Stromal cell of bone marrow (primary cell): ENCODE measurements around the gene ZRSR2.
A peak's percentile ranks its signal among the peaks of the same experiment; 100 is the strongest.
"Not testable (repeated sequence)": the region's sequence is repeated elsewhere in the genome, so short reads cannot be mapped to it uniquely, and the experiment has no call there.

ENCODE experiments used
- DNase-seq: peaks from one replicate; pipeline ENCODE4 v3.0.0-alpha.2; 2012; ENCODE audit warnings: low read depth

Gene ZRSR2

GRCh38 chrX:15789979-15790768 lies at the start of gene ZRSR2:
Gene ZRSR2, plus strand, starts transcription at chrX:15790484. Its CDS starts 12 bp downstream, at chrX:15790496.
- peak; percentile 60 for DNase-seq

GRCh38 chrX:15744181-15744867 lies 46.0 kb upstream of the ZRSR2 start:
- DNase-seq: no peak

- no peak for DNase-seq
Measured at GRCh38 chrX:15745179-15745578, 45.1 kb upstream of the ZRSR2 start.

GRCh38 chrX:15746651-15747050 lies 43.6 kb upstream of the ZRSR2 start:
- DNase-seq: not testable (repeated sequence)

- DNase-seq: no peak
Measured at GRCh38 chrX:15747626-15748173, 42.6 kb upstream of the ZRSR2 start.

GRCh38 chrX:15748841-15749240 lies 41.4 kb upstream of the ZRSR2 start:
- DNase-seq: no peak

- peak; percentile 14 for DNase-seq
Measured at GRCh38 chrX:15749642-15750610, 40.4 kb upstream of the ZRSR2 start.

GRCh38 chrX:15750611-15751154 lies 39.6 kb upstream of the ZRSR2 start:
- DNase-seq: no peak

- peak; percentile 50 for DNase-seq
Measured at GRCh38 chrX:15751155-15751819, 39.0 kb upstream of the ZRSR2 start.

- no peak for DNase-seq
Measured at GRCh38 chrX:15755091-15755490, 35.2 kb upstream of the ZRSR2 start.

GRCh38 chrX:15758140-15758539 lies 32.1 kb upstream of the ZRSR2 start:
- no peak for DNase-seq

- not testable (repeated sequence) for DNase-seq
Measured at GRCh38 chrX:15759886-15760285, 30.4 kb upstream of the ZRSR2 start.

- peak; percentile 18 for DNase-seq
Measured at GRCh38 chrX:15761564-15762191, 28.6 kb upstream of the ZRSR2 start.

- no peak for DNase-seq
Measured at GRCh38 chrX:15769300-15769954, 20.9 kb upstream of the ZRSR2 start.

GRCh38 chrX:15781961-15782699 lies 8.2 kb upstream of the ZRSR2 start:
- no peak for DNase-seq

GRCh38 chrX:15785176-15785750 lies 5.0 kb upstream of the ZRSR2 start:
- no peak for DNase-seq

- DNase-seq: no peak
Measured at GRCh38 chrX:15786915-15787314, 3.4 kb upstream of the ZRSR2 start.

- DNase-seq: no peak
Measured at GRCh38 chrX:15790769-15791290, 546 bp downstream of the ZRSR2 start.

GRCh38 chrX:15797707-15798106 lies 7.4 kb downstream of the ZRSR2 start:
- no peak for DNase-seq
